HUES6 (cell line): ENCODE data around the gene LARP4B.
"Not testable (repeated sequence)": the region's sequence is repeated elsewhere in the genome, so short reads cannot be mapped to it uniquely, and the experiment has no call there.

Experiments
- H3K27ac ChIP-seq: 2 replicates; pipeline ENCODE4 v1.7.0; 2013; ENCODE audit warnings: low read depth, mild to moderate bottlenecking, low read length, inconsistent platforms
- H3K27me3 ChIP-seq: 2 replicates; pipeline ENCODE4 v1.6.1; 2013; ENCODE audit warnings: low read length; ENCODE audit not compliant: control insufficient read depth, insufficient read depth
- H3K36me3 ChIP-seq: 2 replicates; pipeline ENCODE4 v1.6.1; 2013; ENCODE audit warnings: low read length; ENCODE audit not compliant: control insufficient read depth, insufficient read depth
- H3K4me1 ChIP-seq: 2 replicates; pipeline ENCODE4 v1.6.1; 2013; ENCODE audit warnings: low read length; ENCODE audit not compliant: control insufficient read depth, insufficient read depth
- H3K4me3 ChIP-seq: 2 replicates; pipeline ENCODE4 v1.5.1; 2013; ENCODE audit warnings: low read depth, low read length
- H3K9ac ChIP-seq: one replicate; pipeline ENCODE4 v1.6.1; 2013; ENCODE audit warnings: mild to moderate bottlenecking, low read length
- H3K9me3 ChIP-seq: 2 replicates; pipeline ENCODE4 v1.6.1; 2013; ENCODE audit warnings: low read depth, low read length; ENCODE audit not compliant: control insufficient read depth, insufficient read depth

Gene LARP4B

GRCh38 chr10:774661-775244 lies 156.8 kb downstream of the LARP4B start:
- no peaks in the 10 kb centered on the region for H3K36me3 ChIP-seq
- no peak overlapping the region for H3K9ac ChIP-seq
- no peaks in the 10 kb centered on the region for H3K4me1 ChIP-seq
- peaks cover 6% of the 10 kb centered on the region for H3K9me3 ChIP-seq
- no peak overlapping the region for H3K4me3 ChIP-seq
- no peaks in the 10 kb centered on the region; the same call in 1 of the 2 replicates for H3K27me3 ChIP-seq
- no peak overlapping the region for H3K27ac ChIP-seq

DNA sequence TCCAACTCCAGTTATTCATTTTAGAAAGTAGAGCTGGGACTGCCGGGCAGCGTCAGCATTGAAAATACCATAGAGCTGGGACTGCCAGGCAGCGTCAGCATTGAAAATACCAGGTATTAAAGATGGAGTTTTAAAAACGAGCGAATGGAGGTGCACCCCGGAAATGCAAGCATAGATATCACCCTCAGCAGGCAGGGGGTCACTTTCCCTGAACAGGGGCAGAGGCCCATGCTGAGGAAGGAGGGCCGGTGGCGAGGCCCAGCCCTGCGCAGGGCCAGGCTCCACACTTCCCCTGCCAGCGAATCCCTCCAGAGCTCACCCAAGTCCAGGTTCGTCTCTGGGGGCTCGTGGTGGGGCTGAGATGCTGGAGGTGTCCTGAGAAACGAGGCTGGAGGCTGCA lies 157.3 kb downstream of the LARP4B start:
- H3K4me3 ChIP-seq, result no peak overlapping the region
- H3K9ac ChIP-seq, result no peak overlapping the region
- no peaks in the 10 kb centered on the region; the same call in 1 of the 2 replicates for H3K27me3 ChIP-seq
- no peaks in the 10 kb centered on the region for H3K36me3 ChIP-seq
- H3K27ac ChIP-seq, result no peak overlapping the region
- H3K9me3 ChIP-seq, result peaks cover 9% of the 10 kb centered on the region
- H3K4me1 ChIP-seq, result no peaks in the 10 kb centered on the region

GRCh38 chr10:773562-774161 lies 157.8 kb downstream of the LARP4B start:
- Histone ChIP-seq H3K27ac (no peak overlapping the region), H3K27me3 (no peaks in the 10 kb centered on the region; the same call in 1 of the 2 replicates), H3K9me3 (peaks cover 9% of the 10 kb centered on the region), H3K4me1 (no peaks in the 10 kb centered on the region), H3K36me3 (no peaks in the 10 kb centered on the region), H3K9ac (no peak overlapping the region), H3K4me3 (no peak overlapping the region)

GRCh38 chr10:772227-772637 lies 159.3 kb downstream of the LARP4B start:
- no peaks in the 10 kb centered on the region for H3K4me1 ChIP-seq
- H3K27ac ChIP-seq, result no peak overlapping the region
- H3K36me3 ChIP-seq, result no peaks in the 10 kb centered on the region
- no peak overlapping the region for H3K9ac ChIP-seq
- H3K9me3 ChIP-seq, result peaks cover 19% of the 10 kb centered on the region
- H3K4me3 ChIP-seq, result no peak overlapping the region
- H3K27me3 ChIP-seq, result no peaks in the 10 kb centered on the region; the same call in 1 of the 2 replicates

DNA sequence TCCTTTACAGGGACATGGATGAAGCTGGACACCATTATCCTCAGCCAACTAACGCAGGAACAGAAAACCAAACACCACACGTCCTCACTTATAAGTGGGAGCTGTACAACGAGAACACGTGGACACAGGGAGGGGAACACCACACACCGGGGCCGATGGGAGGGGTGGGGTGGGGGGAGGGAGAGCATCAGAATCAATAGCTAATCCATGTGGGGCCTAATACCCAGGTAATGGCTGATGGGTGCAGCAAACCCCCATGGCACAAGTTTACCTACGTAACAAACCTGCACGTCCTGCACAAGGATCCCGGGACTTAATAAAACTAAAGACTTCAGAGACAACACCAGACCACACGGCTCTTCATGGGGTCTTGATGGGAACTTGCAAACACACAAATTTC lies 159.9 kb downstream of the LARP4B start:
- Histone ChIP-seq H3K9ac (no peak overlapping the region), H3K36me3 (no peaks in the 10 kb centered on the region), H3K27me3 (no peaks in the 10 kb centered on the region)

GRCh38 chr10:770975-771374 lies 160.5 kb downstream of the LARP4B start:
- no peaks in the 10 kb centered on the region for H3K27me3 ChIP-seq
- H3K4me1 ChIP-seq, result no peaks in the 10 kb centered on the region
- no peaks in the 10 kb centered on the region for H3K36me3 ChIP-seq
- H3K27ac ChIP-seq, result no peak overlapping the region
- no peak overlapping the region for H3K9ac ChIP-seq
- H3K4me3 ChIP-seq, result no peak overlapping the region
- H3K9me3 ChIP-seq, result peaks cover 20% of the 10 kb centered on the region

More for the DNA sequence above, 159.9 kb downstream of the LARP4B start:
- H3K4me3 ChIP-seq, result no peak overlapping the region
- H3K27ac ChIP-seq, result no peak overlapping the region
- H3K4me1 ChIP-seq, result no peaks in the 10 kb centered on the region
- H3K9me3 ChIP-seq, result peaks cover 20% of the 10 kb centered on the region

- peaks cover 20% of the 10 kb centered on the region for H3K9me3 ChIP-seq
Measured at GRCh38 chr10:770048-770712, 161.3 kb downstream of the LARP4B start.

GRCh38 chr10:767794-768193 lies 163.7 kb downstream of the LARP4B start:
- Histone ChIP-seq H3K36me3 (no peaks in the 10 kb centered on the region), H3K9ac (no peak overlapping the region), H3K27me3 (no peaks in the 10 kb centered on the region), H3K9me3 (peaks cover 20% of the 10 kb centered on the region), H3K4me1 (no peaks in the 10 kb centered on the region), H3K4me3 (no peak overlapping the region), H3K27ac (no peak overlapping the region)

More at GRCh38 chr10:770048-770712, 161.3 kb downstream of the LARP4B start:
- H3K27me3 ChIP-seq, H3K27ac ChIP-seq, H3K9ac ChIP-seq, H3K4me3 ChIP-seq, H3K36me3 ChIP-seq, H3K4me1 ChIP-seq: not testable (repeated sequence)

- no peaks in the 10 kb centered on the region for H3K27me3 ChIP-seq
- no peak overlapping the region for H3K9ac ChIP-seq
- no peaks in the 10 kb centered on the region for H3K4me1 ChIP-seq
- H3K9me3 ChIP-seq, result peaks cover 20% of the 10 kb centered on the region
- H3K4me3 ChIP-seq, result no peak overlapping the region
- H3K36me3 ChIP-seq, result no peaks in the 10 kb centered on the region
- H3K27ac ChIP-seq, result no peak overlapping the region
Measured at GRCh38 chr10:767211-767610, 164.3 kb downstream of the LARP4B start.

DNA sequence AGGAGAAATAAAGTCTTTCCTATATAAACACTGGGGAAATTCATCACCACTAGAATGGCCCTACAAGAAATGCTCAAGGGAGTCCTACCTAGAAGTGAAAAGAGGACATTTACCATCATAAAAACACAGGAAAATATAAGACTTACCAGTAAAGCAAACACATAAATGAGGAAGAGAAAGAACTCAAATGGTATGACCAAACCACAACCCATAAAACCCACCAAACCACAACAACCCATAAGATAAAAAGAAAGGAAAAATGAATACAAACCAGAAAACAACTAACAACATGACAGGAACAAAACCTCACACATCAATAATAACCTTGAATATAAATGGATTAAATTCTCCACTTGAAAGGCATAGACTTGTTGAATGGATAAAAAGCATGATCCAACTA lies 170.1 kb downstream of the LARP4B start:
- H3K4me3 ChIP-seq, result no peak overlapping the region
- no peaks in the 10 kb centered on the region for H3K27me3 ChIP-seq
- no peak overlapping the region for H3K27ac ChIP-seq
- H3K36me3 ChIP-seq, result no peaks in the 10 kb centered on the region
- H3K4me1 ChIP-seq, result no peaks in the 10 kb centered on the region
- H3K9me3 ChIP-seq, result no peaks in the 10 kb centered on the region
- H3K9ac ChIP-seq, result no peak overlapping the region

GRCh38 chr10:760622-761021 lies 170.9 kb downstream of the LARP4B start:
- no peaks in the 10 kb centered on the region for H3K36me3 ChIP-seq
- no peak overlapping the region for H3K4me3 ChIP-seq
- no peaks in the 10 kb centered on the region for H3K4me1 ChIP-seq
- no peaks in the 10 kb centered on the region for H3K27me3 ChIP-seq
- H3K27ac ChIP-seq, result no peak overlapping the region
- H3K9me3 ChIP-seq, result no peaks in the 10 kb centered on the region
- no peak overlapping the region for H3K9ac ChIP-seq
